Epithelial cell of umbilical artery (primary cell): Measurements from ENCODE around the gene TBX15. TPM values are rescaled to one million over a fixed set of nuclear protein-coding genes. Genes with fewer than 3 reads are reported as not detected.

Experiments used
- total RNA-seq: library from RNA; depleted of rRNA; stranded (reverse); fragments of >200 nt; gene quantifications from 2 replicates; pipeline ENCODE4 v1.2.3, GENCODE V29; 2014

Gene TBX15
- total RNA-seq: not detected in 2 replicates

GRCh38 chr1:118988186-118989005 lies at the start of gene TBX15:
Gene TBX15 (minus strand): TSS chr1:118988343. CDS start chr1:118987795, 548 bp downstream.

Other genes starting within 250 kb of the TBX15 start
- gene WARS2, start 152.3 kb upstream of the TBX15 start, total RNA-seq: 12.2 and 15.9 TPM in 2 replicates